ENCODE results near the gene VEZT. TPM values are rescaled to one million over a fixed set of nuclear protein-coding genes. Genes with fewer than 3 reads are reported as not detected.

The VEZT gene
- total RNA-seq, 2 experiments from 2014 or later, result 52.6 to 57.2 TPM

DNA sequence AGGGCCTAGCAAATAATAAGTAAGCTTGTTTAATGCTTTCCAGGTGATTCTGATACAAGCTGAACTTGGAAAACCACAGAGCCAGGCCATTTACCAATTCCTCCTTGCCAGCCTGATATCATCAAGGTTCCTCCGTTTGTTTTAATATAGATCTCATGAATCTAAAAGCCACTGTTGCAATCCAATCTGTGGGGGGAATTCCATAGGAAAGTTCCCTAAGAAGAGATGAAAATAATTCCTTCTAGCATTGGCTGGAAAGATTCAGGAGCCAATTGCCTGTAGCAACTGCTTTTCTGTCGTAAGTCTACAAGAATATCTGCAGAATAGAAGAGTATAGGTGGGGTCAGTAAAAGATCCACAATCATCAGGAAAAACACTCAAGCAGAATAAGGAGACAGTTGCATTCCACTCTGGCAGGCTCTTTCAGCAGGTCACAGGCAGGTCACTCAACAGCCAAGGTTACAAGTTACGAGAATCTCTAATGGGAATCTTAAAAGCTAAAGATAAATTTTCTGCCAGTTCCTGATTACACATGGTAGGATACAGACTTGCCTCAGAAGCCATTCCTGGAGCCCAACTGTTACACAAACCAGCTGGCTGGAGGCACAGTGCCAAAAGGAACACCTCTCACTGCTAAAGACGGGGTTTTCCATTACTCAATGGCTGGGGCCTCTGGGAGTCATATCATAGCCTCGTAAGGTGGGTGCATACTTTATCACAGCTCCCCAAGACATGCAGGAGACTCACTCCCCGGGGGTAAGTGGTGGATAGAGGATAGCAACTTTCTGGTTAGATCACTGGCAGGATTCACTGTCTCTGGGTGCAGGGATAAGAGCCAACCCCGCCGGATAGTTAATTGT, 44.0 kb upstream of the VEZT start:
- Histone ChIP-seq H3K36me3 (ENCODE audit: insufficient read depth, low read length) (no peaks in the 10 kb centered on the region), H3K9me3 (ENCODE audit: control insufficient read depth in 1 of 2, insufficient read depth in 1 of 2, low read length in 2 of 2) (no peaks in the 10 kb centered on the region), H3K27me3 (ENCODE audit: control insufficient read depth in 1 of 2, insufficient read depth in 2 of 2, low read length in 2 of 2) (no peaks in the 10 kb centered on the region), H3K4me1 (ENCODE audit: insufficient read depth, low read length) (no peaks in the 10 kb centered on the region), H3K4me3 (ENCODE audit: low read length) (no peak overlapping the region), H3K27ac (ENCODE audit: low read depth in 1 of 2, low read length in 2 of 2) (no peak overlapping the region)
- ATAC-seq (ENCODE audit: poor library complexity), result no peak
- no peak for DNase-seq
- H3K27me3 Mint-ChIP-seq, result no peaks in the 10 kb centered on the region
- H3K9me3 Mint-ChIP-seq, result no peaks in the 10 kb centered on the region
- POLR2A ChIA-PET, result no interaction called here
- no peak overlapping the region for H3K27ac Mint-ChIP-seq
- CTCF ChIA-PET, result no interaction called here
- H3K4me1 Mint-ChIP-seq (ENCODE audit: low read depth), result no peaks in the 10 kb centered on the region
- TF ChIP-seq, protein P1, sequence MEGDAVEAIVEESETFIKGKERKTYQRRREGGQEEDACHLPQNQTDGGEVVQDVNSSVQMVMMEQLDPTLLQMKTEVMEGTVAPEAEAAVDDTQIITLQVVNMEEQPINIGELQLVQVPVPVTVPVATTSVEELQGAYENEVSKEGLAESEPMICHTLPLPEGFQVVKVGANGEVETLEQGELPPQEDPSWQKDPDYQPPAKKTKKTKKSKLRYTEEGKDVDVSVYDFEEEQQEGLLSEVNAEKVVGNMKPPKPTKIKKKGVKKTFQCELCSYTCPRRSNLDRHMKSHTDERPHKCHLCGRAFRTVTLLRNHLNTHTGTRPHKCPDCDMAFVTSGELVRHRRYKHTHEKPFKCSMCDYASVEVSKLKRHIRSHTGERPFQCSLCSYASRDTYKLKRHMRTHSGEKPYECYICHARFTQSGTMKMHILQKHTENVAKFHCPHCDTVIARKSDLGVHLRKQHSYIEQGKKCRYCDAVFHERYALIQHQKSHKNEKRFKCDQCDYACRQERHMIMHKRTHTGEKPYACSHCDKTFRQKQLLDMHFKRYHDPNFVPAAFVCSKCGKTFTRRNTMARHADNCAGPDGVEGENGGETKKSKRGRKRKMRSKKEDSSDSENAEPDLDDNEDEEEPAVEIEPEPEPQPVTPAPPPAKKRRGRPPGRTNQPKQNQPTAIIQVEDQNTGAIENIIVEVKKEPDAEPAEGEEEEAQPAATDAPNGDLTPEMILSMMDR (IDR thresholded peaks at IDR 0.05), result no peak
- no peak overlapping the region for H3K4me3 Mint-ChIP-seq
- intact Hi-C loops (cut with DNase I, micrococcal nuclease), result no loop called here
- no peaks in the 10 kb centered on the region for H3K36me3 Mint-ChIP-seq (ENCODE audit: low read depth)

DNA sequence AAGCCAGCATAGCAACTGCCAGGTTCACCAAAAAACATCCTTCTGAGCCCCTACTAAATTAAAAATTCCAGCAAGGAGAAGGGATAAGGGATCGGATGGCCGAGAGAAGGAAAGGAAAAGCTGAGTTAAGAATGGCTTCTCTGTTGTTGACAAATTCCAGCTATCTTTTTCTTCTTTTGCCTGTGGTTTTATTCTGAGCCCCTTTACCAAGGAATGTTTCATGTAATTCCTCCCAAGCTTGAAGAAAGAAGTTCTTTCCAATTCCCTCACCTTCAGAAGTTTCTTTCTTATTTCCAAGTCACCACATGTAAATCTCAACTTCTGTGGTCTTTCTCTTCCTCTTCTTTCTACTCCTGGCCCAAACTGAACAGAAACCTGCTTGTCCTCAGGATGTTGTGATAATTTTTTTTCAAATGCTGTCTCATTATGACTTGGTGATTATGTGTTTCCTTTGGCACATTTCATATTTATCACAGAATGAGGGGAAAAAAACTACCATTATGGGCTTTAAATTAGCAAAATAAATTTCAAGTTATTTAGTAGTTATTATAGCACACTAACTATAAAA, 40.3 kb upstream of the VEZT start:
- H3K27ac Mint-ChIP-seq, result no peak overlapping the region
- H3K4me1 Mint-ChIP-seq (ENCODE audit: low read depth), result no peaks in the 10 kb centered on the region
- no peaks in the 10 kb centered on the region for H3K36me3 Mint-ChIP-seq (ENCODE audit: low read depth)
- ChIA-PET CTCF (no interaction called here), POLR2A (no interaction called here)
- ATAC-seq (ENCODE audit: poor library complexity) (no peak), DNase-seq (no peak)
- H3K9me3 Mint-ChIP-seq, result no peaks in the 10 kb centered on the region
- Histone ChIP-seq H3K9me3 (ENCODE audit: control insufficient read depth in 1 of 2, insufficient read depth in 1 of 2, low read length in 2 of 2) (no peaks in the 10 kb centered on the region), H3K4me1 (ENCODE audit: insufficient read depth, low read length) (no peaks in the 10 kb centered on the region), H3K4me3 (ENCODE audit: low read length) (no peak overlapping the region), H3K27me3 (ENCODE audit: control insufficient read depth in 1 of 2, insufficient read depth in 2 of 2, low read length in 2 of 2) (no peaks in the 10 kb centered on the region), H3K36me3 (ENCODE audit: insufficient read depth, low read length) (no peaks in the 10 kb centered on the region), H3K27ac (ENCODE audit: low read depth in 1 of 2, low read length in 2 of 2) (no peak overlapping the region)
- intact Hi-C loops (cut with DNase I, micrococcal nuclease), result no loop called here
- TF ChIP-seq, protein P1 (IDR thresholded peaks at IDR 0.05), result no peak
- H3K27me3 Mint-ChIP-seq, result no peaks in the 10 kb centered on the region
- no peak overlapping the region for H3K4me3 Mint-ChIP-seq

DNA sequence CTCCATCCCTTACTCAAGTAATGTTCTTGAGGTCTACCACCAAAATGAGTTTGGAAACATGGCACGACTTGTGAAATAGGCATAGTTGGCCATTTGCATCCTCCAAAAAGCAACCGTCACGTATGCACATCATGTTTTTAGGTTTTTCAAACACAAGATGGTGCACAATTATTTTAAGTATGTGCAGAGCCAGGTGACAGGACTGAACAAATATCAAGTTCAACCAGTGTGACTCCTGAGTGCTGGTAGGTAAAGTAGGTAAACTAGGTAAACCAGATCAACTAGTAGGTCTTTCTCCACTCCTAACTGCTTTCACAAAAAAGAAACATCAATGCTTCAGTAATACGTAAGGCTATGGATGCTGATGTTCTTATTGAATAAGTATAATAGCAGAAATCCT, 39.5 kb upstream of the VEZT start:
- TF ChIP-seq, protein P1 (IDR thresholded peaks at IDR 0.05), result no peak
- Mint-ChIP-seq H3K27ac (no peak overlapping the region), H3K36me3 (ENCODE audit: low read depth) (no peaks in the 10 kb centered on the region), H3K4me1 (ENCODE audit: low read depth) (no peaks in the 10 kb centered on the region), H3K9me3 (no peaks in the 10 kb centered on the region), H3K4me3 (no peak overlapping the region), H3K27me3 (no peaks in the 10 kb centered on the region)
- DNase-seq, result no peak
- ChIA-PET POLR2A (no interaction called here), CTCF (no interaction called here)
- H3K27ac ChIP-seq (ENCODE audit: low read depth in 1 of 2, low read length in 2 of 2), result no peak overlapping the region
- intact Hi-C loops (cut with DNase I, micrococcal nuclease), result no loop called here
- H3K4me3 ChIP-seq (ENCODE audit: low read length), result no peak overlapping the region
- no peak for ATAC-seq (ENCODE audit: poor library complexity)
- no peaks in the 10 kb centered on the region for H3K9me3 ChIP-seq (ENCODE audit: control insufficient read depth in 1 of 2, insufficient read depth in 1 of 2, low read length in 2 of 2)
- no peaks in the 10 kb centered on the region for H3K36me3 ChIP-seq (ENCODE audit: insufficient read depth, low read length)
- H3K4me1 ChIP-seq (ENCODE audit: insufficient read depth, low read length), result no peaks in the 10 kb centered on the region
- no peaks in the 10 kb centered on the region for H3K27me3 ChIP-seq (ENCODE audit: control insufficient read depth in 1 of 2, insufficient read depth in 2 of 2, low read length in 2 of 2)

All from CD4-positive, alpha-beta T cell (primary cell).